GM21447 (cell line): ENCODE results near the gene DEPP1.
A peak's percentile ranks its signal among the peaks of the same experiment; 100 is the strongest.

Experiments
- ATAC-seq: cut with Tn5 transposase; IDR thresholded peaks from one replicate; pipeline ENCODE4 v1.9.1; 2021; ENCODE audit not compliant: unreplicated experiment

The DEPP1 gene

GRCh38 chr10:44993922-44994751, 15.5 kb upstream of the DEPP1 start:
- no peak for ATAC-seq

- no peak for ATAC-seq
Measured at GRCh38 chr10:44993226-44993921, 14.8 kb upstream of the DEPP1 start.

GRCh38 chr10:44992732-44993225, 14.2 kb upstream of the DEPP1 start:
- no peak for ATAC-seq

- ATAC-seq, result no peak
Measured at GRCh38 chr10:44992070-44992731, 13.6 kb upstream of the DEPP1 start.

DNA sequence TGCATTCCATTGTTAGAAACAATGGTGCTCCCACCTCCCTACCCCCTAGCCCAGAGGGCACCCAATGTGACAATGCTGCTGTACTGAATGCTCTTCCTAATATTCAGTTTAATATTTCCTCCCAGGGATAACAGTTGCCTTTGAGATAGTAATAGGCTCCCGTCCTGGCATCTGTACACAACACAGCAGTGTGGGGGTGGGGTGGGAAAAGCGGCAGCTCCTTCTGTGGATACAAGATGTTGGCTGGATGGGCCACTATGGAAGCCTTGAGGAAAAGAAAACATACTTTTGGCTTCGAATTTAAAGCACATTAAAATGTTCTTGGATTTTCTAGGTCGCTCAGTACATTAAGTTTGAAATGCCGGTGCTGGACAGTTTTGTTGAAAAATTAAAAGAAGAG, 13.0 kb upstream of the DEPP1 start:
- ATAC-seq, result no peak

GRCh38 chr10:44990965-44991364, 12.4 kb upstream of the DEPP1 start:
- no peak for ATAC-seq

- no peak for ATAC-seq
Measured at GRCh38 chr10:44990302-44990655, 11.7 kb upstream of the DEPP1 start.

GRCh38 chr10:44989597-44990301, 11.1 kb upstream of the DEPP1 start:
- ATAC-seq, result no peak

DNA sequence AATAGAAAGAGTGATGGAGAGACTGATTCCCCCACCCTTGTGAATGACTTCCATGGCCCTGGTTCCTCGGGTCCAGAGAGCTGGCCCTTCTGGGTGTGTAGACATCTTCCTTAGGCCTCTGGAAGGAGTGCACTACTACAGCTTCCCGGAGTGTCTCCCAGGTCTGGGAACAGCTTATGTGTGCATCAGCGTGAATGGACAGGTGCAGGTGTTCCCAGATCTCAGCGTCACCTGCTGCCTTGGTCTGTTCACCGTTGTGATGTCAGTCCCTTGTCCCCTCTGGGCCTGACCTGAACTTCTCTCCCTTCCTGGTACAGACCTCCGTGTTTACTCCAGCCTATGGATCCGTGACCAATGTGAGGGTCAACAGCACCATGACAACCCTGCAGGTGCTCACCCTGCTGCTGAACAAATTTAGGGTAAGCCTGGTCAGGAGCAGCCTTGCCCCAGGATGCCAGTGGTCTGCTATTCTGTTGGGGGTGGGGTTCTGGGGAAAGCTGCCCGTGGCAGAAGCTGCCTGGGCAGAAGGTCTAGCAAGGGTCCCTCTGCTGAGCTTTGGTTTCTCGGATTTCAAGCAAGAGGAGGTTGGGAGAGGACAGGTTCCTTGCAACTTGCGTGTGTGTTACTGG, 10.5 kb upstream of the DEPP1 start:
- no peak for ATAC-seq

GRCh38 chr10:44986670-44987069, 8.1 kb upstream of the DEPP1 start:
- ATAC-seq, result no peak

DNA sequence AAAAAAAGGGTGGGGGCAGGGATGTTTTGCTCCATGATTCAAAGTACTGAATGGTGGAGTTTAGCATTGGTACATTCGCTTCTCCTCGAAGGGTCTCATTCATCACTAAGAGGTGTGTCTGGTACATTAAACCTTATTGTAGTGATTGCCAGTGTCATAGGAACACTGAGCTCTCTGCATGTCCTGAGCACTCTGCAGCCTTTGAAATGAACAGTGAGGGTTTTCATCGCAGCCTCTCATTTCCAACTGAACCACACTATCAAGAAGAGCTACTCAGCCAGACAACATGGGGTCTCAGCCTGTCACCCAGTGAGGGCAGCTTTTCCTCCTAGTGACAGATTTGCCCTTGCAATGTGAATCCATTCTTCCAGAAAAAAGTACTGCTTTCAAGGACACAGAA, 7.6 kb upstream of the DEPP1 start:
- ATAC-seq, result no peak

DNA sequence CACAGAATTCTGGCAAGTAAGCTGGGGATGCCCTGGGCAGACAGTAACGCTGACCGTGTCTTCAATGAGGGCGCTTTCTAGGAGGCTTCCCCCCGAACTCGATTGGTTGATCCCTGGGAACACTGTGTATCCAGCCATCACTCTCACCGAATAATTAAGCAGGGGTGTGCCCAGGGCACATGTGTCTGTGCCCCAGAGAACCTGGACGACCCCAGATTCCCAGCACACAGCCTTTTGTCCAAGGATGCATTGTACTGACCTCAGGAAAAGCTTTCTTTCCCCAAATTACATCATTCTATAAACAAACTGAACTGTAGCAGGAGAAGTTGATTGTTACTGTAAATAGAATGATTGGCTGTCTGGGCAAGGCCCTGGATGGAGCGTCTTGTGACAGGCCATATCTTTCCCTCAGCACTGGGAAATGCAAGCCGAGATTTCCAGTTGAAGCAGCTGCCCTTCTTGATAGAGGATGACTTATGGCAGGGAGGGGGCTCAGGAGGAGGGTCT, 6.6 kb upstream of the DEPP1 start:
- ATAC-seq, result no peak

DNA sequence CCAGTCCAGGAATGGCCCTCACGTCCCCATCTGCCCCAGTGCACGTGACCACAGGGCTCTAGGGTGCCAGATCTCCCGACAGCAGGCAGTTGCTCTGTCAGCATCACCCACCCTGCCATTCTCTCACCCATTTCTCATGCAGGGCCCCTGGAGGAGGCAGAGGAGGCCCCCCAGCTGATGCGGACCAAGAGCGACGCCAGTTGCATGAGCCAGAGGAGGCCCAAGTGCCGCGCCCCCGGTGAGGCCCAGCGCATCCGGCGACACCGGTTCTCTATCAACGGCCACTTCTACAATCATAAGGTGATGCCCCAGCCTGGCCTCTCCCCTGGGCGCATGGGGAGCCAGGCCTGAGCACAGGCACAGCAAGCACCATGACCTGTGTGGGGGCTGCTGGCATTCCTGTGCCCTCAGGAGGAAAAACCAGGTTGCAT, 6.1 kb upstream of the DEPP1 start:
- no peak for ATAC-seq

GRCh38 chr10:44983895-44984278, 5.3 kb upstream of the DEPP1 start:
- ATAC-seq, result no peak

DNA sequence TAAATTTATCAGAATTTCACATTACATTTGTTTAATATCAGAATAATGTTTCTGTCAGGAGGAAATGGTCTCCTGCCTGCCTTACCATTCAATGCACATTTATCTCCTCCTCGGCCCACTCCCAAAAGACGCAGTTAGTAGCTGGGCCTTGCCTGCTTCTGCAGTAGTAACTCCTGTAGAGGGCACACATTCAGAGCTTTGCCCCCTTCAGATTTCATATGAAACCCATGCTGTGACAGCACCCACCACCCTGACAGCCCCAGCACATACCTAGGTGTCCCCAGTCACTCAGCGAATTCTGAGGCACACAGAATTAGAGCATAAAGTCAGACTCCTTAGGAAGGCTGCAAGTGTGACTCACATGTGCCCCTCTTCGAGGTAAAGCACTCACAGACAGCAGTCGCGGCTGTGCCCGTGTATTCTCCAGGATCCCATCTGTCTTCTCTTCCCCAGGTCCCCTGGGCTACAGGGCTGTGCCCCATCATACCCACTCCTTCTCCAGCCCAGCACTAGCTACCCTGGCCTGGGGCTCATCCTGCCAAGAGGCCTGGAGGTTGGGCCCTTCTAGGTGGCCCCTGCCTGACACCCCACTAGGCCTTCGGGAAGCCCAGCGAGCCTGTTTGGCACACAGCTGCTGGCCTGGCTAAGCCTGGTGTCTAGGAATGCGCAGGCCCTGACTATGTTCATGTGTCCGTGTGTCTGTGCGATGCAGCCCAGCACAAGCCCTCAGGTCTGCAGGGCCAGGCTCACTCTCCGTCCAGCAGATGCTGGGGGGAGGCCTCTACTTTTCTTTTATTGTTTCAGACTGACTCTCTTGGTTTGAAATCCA, 4.7 kb upstream of the DEPP1 start:
- ATAC-seq, result no peak

- no peak for ATAC-seq
Measured at GRCh38 chr10:44982496-44982895, 3.9 kb upstream of the DEPP1 start.

DNA sequence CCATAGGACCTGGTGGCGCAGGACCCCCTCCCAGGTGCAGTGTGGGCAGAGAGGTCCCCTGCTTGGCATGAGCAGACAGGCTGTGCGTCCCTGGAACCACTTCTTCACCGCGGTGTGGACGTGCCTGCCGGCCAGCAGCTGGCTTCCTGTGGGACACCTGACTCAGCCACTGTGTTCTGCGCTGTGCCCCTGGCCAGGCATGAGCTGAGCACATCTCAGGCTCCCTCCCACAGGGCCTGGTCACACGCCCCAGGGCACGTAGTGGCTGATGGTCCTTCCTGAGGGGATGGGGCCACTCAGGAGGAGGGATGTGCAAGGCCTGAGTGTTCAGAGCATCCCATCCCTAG, 3.5 kb upstream of the DEPP1 start:
- ATAC-seq, result no peak

GRCh38 chr10:44981172-44982113, 2.8 kb upstream of the DEPP1 start:
- peak; percentile 41 for ATAC-seq
